ENCODE results near the gene PNPLA8.

DNA sequence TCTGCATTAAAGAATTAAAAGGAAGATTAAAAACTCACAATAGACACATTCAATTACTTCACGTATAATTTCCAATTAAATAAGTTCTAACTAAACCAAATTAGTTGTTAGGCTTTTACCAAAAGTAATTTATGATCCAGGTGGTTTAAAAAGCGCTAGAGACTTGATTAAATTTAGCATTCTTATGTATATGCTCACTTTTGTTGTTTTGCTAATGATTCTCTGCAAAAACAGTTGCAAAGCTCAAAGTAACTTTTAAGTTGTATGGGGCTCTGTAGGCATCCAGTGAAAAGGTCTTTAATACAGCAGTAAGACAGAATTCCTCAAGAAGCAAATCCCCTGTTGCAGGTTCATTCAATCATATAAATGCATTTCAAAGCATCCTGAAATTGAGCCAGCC, 15.5 kb upstream of the PNPLA8 start:
- no peak for TF ChIP-seq POLR2A (IDR thresholded peaks at IDR 0.05; ENCODE audit: low read length)
- no peak for TF ChIP-seq GATA1 (IDR thresholded peaks at IDR 0.05; ENCODE audit: low read depth, low read length)

All from erythroblast (primary cell).